ENCODE results near the gene GNRH2.

DNA sequence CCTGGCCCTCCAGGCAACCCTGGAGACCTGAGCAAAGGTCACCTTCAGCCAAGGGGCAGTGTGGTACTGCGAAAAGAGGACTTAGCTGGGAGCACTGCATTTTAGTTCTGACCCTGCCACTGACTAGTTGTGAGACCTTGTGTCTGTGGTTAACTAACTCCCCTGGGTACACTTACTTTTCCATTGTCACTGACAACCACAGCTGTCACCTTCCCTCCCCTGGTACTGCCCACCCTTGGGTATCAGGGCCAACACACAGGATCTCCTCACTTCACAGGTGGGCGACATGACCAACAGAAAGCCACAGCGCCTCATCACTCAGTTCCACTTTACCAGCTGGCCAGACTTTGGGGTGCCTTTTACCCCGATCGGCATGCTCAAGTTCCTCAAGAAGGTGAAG, 21.6 kb upstream of the GNRH2 start:
- no peak for TF ChIP-seq CTCF (IDR thresholded peaks at IDR 0.05; ENCODE audit: low read depth, low read length)
- no peak for TF ChIP-seq EZH2phosphoT487 (IDR thresholded peaks at IDR 0.05; ENCODE audit: low read depth)
